Endothelial cell of umbilical vein (primary cell): Measurements from ENCODE around the gene TTF1. TPM values are rescaled to one million over a fixed set of nuclear protein-coding genes. Genes with fewer than 3 reads are reported as not detected.
A peak's percentile ranks its signal among the peaks of the same experiment; 100 is the strongest.

ENCODE experiments used
- BruUV-seq: library from RNA; stranded (reverse); fragments of 400-500 nt; replicated peaks from 2 replicates; lab custom pipeline; 2021; lab: Mats Ljungman, UMichigan
- CTCF ChIA-PET: fragments of 300-600, 350-600 bp; sonication (Branson Sonifier 250); formaldehyde crosslinking; loops from one replicate; lab custom pipeline; 2021; ENCODE audit warnings: antibody characterized with exemption, inconsistent platforms; lab: Charles Lee
- POLR2A ChIA-PET: fragments of 300-600, 350-600 bp; sonication (Branson Sonifier 250); formaldehyde crosslinking; loops from one replicate; lab custom pipeline; 2021; ENCODE audit warnings: antibody characterized with exemption, inconsistent platforms; lab: Charles Lee
- DNase-seq: peaks from one replicate; pipeline ENCODE4 v3.0.0-alpha.2; 2011; ENCODE audit warnings: low read depth, low spot score
- FAIRE-seq: peaks from 2 replicates; lab custom pipeline; 2011; peaks lifted over from hg19 to GRCh38; lab: Jason Lieb, UNC
- H2AFZ ChIP-seq: 2 replicates; pipeline ENCODE4 v1.6.0; 2012; ENCODE audit warnings: low read depth, low read length, control low read depth, inconsistent platforms
- H3K27ac ChIP-seq: 2 replicates; pipeline ENCODE4 v1.5.1; 2011; ENCODE audit warnings: low read depth, mild to moderate bottlenecking, control low read depth, low read length, moderate library complexity; ENCODE audit not compliant: insufficient read depth
- H3K27me3 ChIP-seq, 2 experiments: 2 replicates each; pipeline versions ENCODE4 v1.6.0 to v1.6.1; 2011; ENCODE audit warnings: low read length in 2 of 2, mixed read lengths in 1 of 2; ENCODE audit not compliant: control insufficient read depth in 2 of 2, insufficient read depth in 2 of 2
- H3K36me3 ChIP-seq, 2 experiments: 2 replicates in 1 of 2; 3 replicates in 1 of 2; pipeline ENCODE4 v1.5.1; 2011; ENCODE audit warnings: low read length in 2 of 2, mild to moderate bottlenecking in 1 of 2, moderate library complexity in 1 of 2; ENCODE audit not compliant: control insufficient read depth in 2 of 2, insufficient read depth in 2 of 2; ENCODE audit errors: extremely low read depth in 1 of 2
- H3K4me1 ChIP-seq: 3 replicates; pipeline ENCODE4 v1.5.1; 2011; ENCODE audit warnings: mild to moderate bottlenecking, low read length; ENCODE audit not compliant: control insufficient read depth, insufficient read depth; ENCODE audit errors: extremely low read depth
- H3K4me2 ChIP-seq: 2 replicates; pipeline ENCODE4 v1.6.1; 2011; ENCODE audit warnings: low read length, control low read depth, mixed read lengths; ENCODE audit not compliant: insufficient read depth
- H3K4me3 ChIP-seq, 3 experiments: fragments of 200-600 bp in 1 of 3; sonication (generic), shearing (Covaris generic) in 1 of 3; replicated peaks in 1 of 3; 2 replicates each; pipeline ENCODE4 v1.5.1; 2011 to 2016; ENCODE audit warnings: control low read depth in 3 of 3, low read length in 3 of 3, mild to moderate bottlenecking in 2 of 3, inconsistent platforms in 1 of 3, low read depth in 1 of 3, moderate library complexity in 1 of 3; ENCODE audit not compliant: insufficient read depth in 1 of 3
- H3K79me2 ChIP-seq: 2 replicates; pipeline ENCODE4 v1.6.0; 2012; ENCODE audit warnings: low read length, inconsistent platforms; ENCODE audit not compliant: control insufficient read depth, insufficient read depth
- H3K9ac ChIP-seq: replicated peaks from 2 replicates; pipeline ENCODE3; 2011; ENCODE audit warnings: low read length, control low read depth; ENCODE audit not compliant: insufficient read depth; ENCODE audit errors: extremely low read depth
- H3K9me1 ChIP-seq: replicated peaks from 3 replicates; pipeline ENCODE4 v1.6.0; 2011; ENCODE audit warnings: mild to moderate bottlenecking, low read length; ENCODE audit not compliant: control insufficient read depth, insufficient read depth; ENCODE audit errors: extremely low read depth
- H3K9me3 ChIP-seq: replicated peaks from 2 replicates; pipeline ENCODE4 v1.5.1; 2012; ENCODE audit warnings: low read length, inconsistent platforms; ENCODE audit not compliant: control insufficient read depth, insufficient read depth
- H4K20me1 ChIP-seq: replicated peaks from 2 replicates; pipeline ENCODE3; 2011; ENCODE audit warnings: mild to moderate bottlenecking, low read length; ENCODE audit not compliant: control insufficient read depth, insufficient read depth; ENCODE audit errors: extremely low read depth
- EZH2 ChIP-seq: IDR thresholded peaks from 2 replicates; pipeline ENCODE4 v1.6.1; 2012; ENCODE audit warnings: borderline replicate concordance, low read depth, mild to moderate bottlenecking, moderate library complexity, low read length, inconsistent platforms; ENCODE audit not compliant: severe bottlenecking
- GATA2 ChIP-seq: IDR thresholded peaks from 2 replicates; pipeline ENCODE4 v1.7.0; 2011; ENCODE audit warnings: low read depth, mild to moderate bottlenecking, moderate library complexity, mixed read lengths, low read length; ENCODE audit not compliant: insufficient read length, insufficient read depth
- POLR2A ChIP-seq: IDR thresholded peaks from 2 replicates; pipeline ENCODE4 v1.6.1; 2012; ENCODE audit warnings: low read depth, mild to moderate bottlenecking, control low read depth, low read length
- dilution Hi-C: fragments of 300-500 bp; cut with MboI; formaldehyde crosslinking; loops from one replicate; pipeline ENCODE4 v1.15.0; 2019; ENCODE audit warnings: low sequenced_read_pairs; ENCODE audit not compliant: extremely low pct_ligation_motif_present
- intact Hi-C: fragments of 100-400 bp; cut with micrococcal nuclease; formaldehyde crosslinking; loops from one replicate; pipeline ENCODE4 v1.10.0; 2022
- polyA plus RNA-seq, 4 experiments: library from polyadenylated mRNA; depleted of rRNA in 3 of 4; stranded (reverse) in 3 of 4; unstranded in 1 of 4; fragments of >200 nt; gene quantifications; 2 replicates each; pipeline versions ENCODE4 v1.2.1 to v1.2.3, GENCODE V29; 2011 to 2012; ENCODE audit warnings: missing spikeins in 1 of 4
- total RNA-seq: library from RNA; stranded (reverse); gene quantifications from 2 replicates; pipeline ENCODE4 v1.2.3, GENCODE V29; 2021

The TTF1 gene
- total and polyA plus RNA-seq, 2 donors (not counting 3 experiments of a cell fraction or from before 2014, with no cell fraction given) = 4.9 to 12.0 TPM

DNA sequence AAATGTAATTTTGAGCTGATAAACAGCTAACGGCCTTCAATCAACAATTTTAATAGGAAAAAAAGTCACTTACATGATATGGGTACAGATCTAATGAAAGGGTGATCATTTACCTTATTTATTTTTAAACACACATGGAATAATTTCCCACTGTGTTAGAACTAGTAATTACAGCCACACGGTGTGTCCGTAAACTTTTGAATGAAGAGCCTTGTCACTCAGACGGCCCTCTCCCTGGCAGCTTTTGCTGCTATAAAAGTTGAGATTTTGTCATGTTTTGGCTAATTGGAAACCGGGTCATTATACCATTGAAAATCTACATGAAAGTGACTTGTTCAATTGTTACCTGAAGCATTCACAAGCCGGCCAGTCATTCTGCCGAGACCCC, 19.0 kb upstream of the TTF1 start:
- DNase-seq = no peak
- H3K9me3 ChIP-seq = no peaks in the 10 kb centered on the region
- H3K27me3 ChIP-seq = peaks cover 34 to 36% of the 10 kb centered on the region in 2 experiments
- ChIA-PET CTCF (no interaction called here), POLR2A (no interaction called here)
- no peak overlapping the region for H3K4me3 ChIP-seq
- FAIRE-seq = no peak
- no peaks in the 10 kb centered on the region for H4K20me1 ChIP-seq
- no peaks in the 10 kb centered on the region for H3K4me1 ChIP-seq
- dilution Hi-C loops = no loop called here
- H3K9ac ChIP-seq = no peak overlapping the region
- H3K79me2 ChIP-seq = no peaks in the 10 kb centered on the region
- H3K9me1 ChIP-seq = no peaks in the 10 kb centered on the region
- no TSS peak for BruUV-seq
- intact Hi-C loops = no loop called here
- H3K36me3 ChIP-seq = no peaks in the 10 kb centered on the region
- H3K27ac ChIP-seq = no peak overlapping the region
- H2AFZ ChIP-seq = no peak overlapping the region
- peak; percentile 25 for TF ChIP-seq EZH2
- TF ChIP-seq GATA2 = no peak
- no peak overlapping the region for H3K4me2 ChIP-seq

DNA sequence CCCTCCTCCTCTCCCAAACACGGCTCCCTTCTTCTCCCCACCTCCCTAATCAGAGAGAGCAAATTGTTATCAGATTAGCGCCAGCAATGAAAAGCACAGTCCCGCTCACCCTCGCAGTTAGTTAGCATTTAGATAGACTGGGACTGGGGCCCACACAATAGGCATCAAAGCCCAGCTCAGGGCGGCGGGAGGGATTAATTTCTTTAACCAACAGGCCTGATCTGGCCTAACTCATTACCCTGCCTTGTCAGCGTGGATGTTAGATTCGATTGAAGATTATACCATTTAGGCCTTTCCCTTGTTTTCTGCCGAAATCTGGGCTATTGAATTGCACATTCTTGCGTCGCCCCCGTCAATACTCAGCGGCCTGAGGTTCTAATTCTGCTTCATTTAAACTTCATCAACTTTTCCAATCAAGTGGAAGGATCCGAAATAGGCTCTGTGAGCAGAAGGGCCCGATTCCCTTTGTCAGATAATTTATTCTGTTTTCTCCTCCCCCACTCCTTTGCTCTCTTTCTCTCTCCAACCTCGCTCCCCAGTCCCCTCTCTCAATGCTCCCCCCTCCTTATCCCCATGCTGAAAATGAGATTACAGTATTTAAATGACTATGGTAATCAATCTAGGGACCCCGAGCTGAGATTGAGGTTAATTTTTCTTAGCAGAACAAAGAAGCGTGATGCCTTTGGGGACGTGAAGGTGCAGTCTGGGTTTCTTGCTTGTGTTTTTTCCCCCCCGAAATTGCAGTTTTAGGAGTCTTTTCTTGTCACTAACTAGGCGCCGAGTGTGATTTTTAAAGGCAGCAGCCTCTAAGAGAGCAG, 18.4 kb upstream of the TTF1 start:
- H3K9me1 ChIP-seq = no peaks in the 10 kb centered on the region
- no peak overlapping the region for H2AFZ ChIP-seq
- no peaks in the 10 kb centered on the region for H3K79me2 ChIP-seq
- DNase-seq (no peak), FAIRE-seq (no peak)
- no peaks in the 10 kb centered on the region for H3K9me3 ChIP-seq
- no TSS peak for BruUV-seq
- H3K4me3 ChIP-seq = no peak overlapping the region
- POLR2A ChIA-PET = no interaction called here
- intact Hi-C loops = no loop called here
- TF ChIP-seq POLR2A (no peak), EZH2 (peak; percentile 8)
- no peaks in the 10 kb centered on the region for H4K20me1 ChIP-seq
- dilution Hi-C loops = no loop called here
- H3K4me2 ChIP-seq = no peak overlapping the region
- no peak overlapping the region for H3K27ac ChIP-seq
- H3K9ac ChIP-seq = no peak overlapping the region
- H3K36me3 ChIP-seq = no peaks in the 10 kb centered on the region
- H3K4me1 ChIP-seq = no peaks in the 10 kb centered on the region
- CTCF ChIA-PET = interaction anchor here (1.0 kb wide), 1 partner anchor 13 kb away, joined by 3 read pairs; no protein-coding TSS in a partner anchor
- peaks cover 34% of the 10 kb centered on the region in 2 experiments for H3K27me3 ChIP-seq
